Measurements from ENCODE around the gene TNNC2.
"Not testable (repeated sequence)": the region's sequence is repeated elsewhere in the genome, so short reads cannot be mapped to it uniquely, and the experiment has no call there.

The TNNC2 gene

GRCh38 chr20:45848421-45848820 lies 21.3 kb upstream of the TNNC2 start:
- DNase-seq (ENCODE audit: low spot score): no peak

- no peak for DNase-seq (ENCODE audit: low spot score)
Measured at GRCh38 chr20:45845452-45845851, 18.3 kb upstream of the TNNC2 start.

- no peak for DNase-seq (ENCODE audit: low spot score)
Measured at GRCh38 chr20:45843506-45843905, 16.4 kb upstream of the TNNC2 start.

- DNase-seq (ENCODE audit: low spot score): no peak
Measured at GRCh38 chr20:45842169-45842812, 15.2 kb upstream of the TNNC2 start.

GRCh38 chr20:45841407-45842129 lies 14.5 kb upstream of the TNNC2 start:
- no peak for DNase-seq (ENCODE audit: low spot score)

- no peak for DNase-seq (ENCODE audit: low spot score)
Measured at GRCh38 chr20:45840700-45841198, 13.6 kb upstream of the TNNC2 start.

GRCh38 chr20:45836841-45837240 lies 9.7 kb upstream of the TNNC2 start:
- no peak for DNase-seq (ENCODE audit: low spot score)

- DNase-seq (ENCODE audit: low spot score): no peak
Measured at GRCh38 chr20:45835825-45836224, 8.7 kb upstream of the TNNC2 start.

GRCh38 chr20:45835329-45835765 lies 8.2 kb upstream of the TNNC2 start:
- DNase-seq (ENCODE audit: low spot score): no peak

- DNase-seq (ENCODE audit: low spot score): no peak
Measured at GRCh38 chr20:45834797-45835161, 7.7 kb upstream of the TNNC2 start.

- DNase-seq (ENCODE audit: low spot score): no peak
Measured at GRCh38 chr20:45833883-45834796, 7.0 kb upstream of the TNNC2 start.

- DNase-seq (ENCODE audit: low spot score): peak; percentile 77
Measured at GRCh38 chr20:45833030-45833882, 6.1 kb upstream of the TNNC2 start, which contains the start of gene SNX21. Gene SNX21, plus strand, starts transcription at chr20:45833799. Its CDS starts 121 bp downstream, at chr20:45833920.

GRCh38 chr20:45832619-45833018 lies 5.5 kb upstream of the TNNC2 start:
- DNase-seq (ENCODE audit: low spot score): no peak

- DNase-seq (ENCODE audit: low spot score): not testable (repeated sequence)
Measured at GRCh38 chr20:45829673-45830106, 2.6 kb upstream of the TNNC2 start.

GRCh38 chr20:45828589-45828988 lies 1.5 kb upstream of the TNNC2 start:
- DNase-seq (ENCODE audit: low spot score): no peak

- no peak for DNase-seq (ENCODE audit: low spot score)
Measured at GRCh38 chr20:45827712-45828111, 600 bp upstream of the TNNC2 start.

- DNase-seq (ENCODE audit: low spot score): no peak
Measured at GRCh38 chr20:45826381-45827019, 612 bp downstream of the TNNC2 start.

GRCh38 chr20:45823949-45824835 lies 2.9 kb downstream of the TNNC2 start:
- peak; percentile 33 for DNase-seq (ENCODE audit: low spot score)

- no peak for DNase-seq (ENCODE audit: low spot score)
Measured at GRCh38 chr20:45822857-45823256, 4.3 kb downstream of the TNNC2 start.

GRCh38 chr20:45821947-45822346 lies 5.2 kb downstream of the TNNC2 start:
- DNase-seq (ENCODE audit: low spot score): no peak
